GM12801 (cell line): Measurements from ENCODE around the gene GALR2.

Source experiments
- CTCF ChIP-seq: IDR thresholded peaks from one replicate; pipeline ENCODE4 v1.5.1; 2011; ENCODE audit warnings: control low read depth; ENCODE audit not compliant: insufficient read length; ENCODE audit errors: extremely low read depth

The GALR2 gene

DNA sequence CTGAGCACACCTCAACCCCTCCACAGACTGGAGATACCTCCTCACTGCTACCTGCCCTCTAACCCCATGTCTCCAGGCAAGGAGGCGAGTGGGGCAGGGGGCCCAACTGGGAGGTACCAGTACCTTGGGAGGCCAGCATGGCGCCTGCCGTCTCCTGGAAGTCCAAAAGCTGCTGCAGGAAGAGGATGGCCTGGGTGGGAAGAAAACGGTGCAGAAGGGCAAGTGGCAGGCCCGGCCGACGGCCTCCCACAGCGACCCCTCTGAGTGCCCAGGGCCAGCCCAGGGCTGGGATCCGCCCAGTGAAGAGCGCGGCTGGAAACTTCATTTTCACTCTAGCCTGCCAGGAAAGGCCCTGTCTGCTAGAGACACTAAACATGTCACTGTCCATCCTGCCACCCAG lies 12.9 kb downstream of the GALR2 start:
- TF ChIP-seq CTCF: no peak

DNA sequence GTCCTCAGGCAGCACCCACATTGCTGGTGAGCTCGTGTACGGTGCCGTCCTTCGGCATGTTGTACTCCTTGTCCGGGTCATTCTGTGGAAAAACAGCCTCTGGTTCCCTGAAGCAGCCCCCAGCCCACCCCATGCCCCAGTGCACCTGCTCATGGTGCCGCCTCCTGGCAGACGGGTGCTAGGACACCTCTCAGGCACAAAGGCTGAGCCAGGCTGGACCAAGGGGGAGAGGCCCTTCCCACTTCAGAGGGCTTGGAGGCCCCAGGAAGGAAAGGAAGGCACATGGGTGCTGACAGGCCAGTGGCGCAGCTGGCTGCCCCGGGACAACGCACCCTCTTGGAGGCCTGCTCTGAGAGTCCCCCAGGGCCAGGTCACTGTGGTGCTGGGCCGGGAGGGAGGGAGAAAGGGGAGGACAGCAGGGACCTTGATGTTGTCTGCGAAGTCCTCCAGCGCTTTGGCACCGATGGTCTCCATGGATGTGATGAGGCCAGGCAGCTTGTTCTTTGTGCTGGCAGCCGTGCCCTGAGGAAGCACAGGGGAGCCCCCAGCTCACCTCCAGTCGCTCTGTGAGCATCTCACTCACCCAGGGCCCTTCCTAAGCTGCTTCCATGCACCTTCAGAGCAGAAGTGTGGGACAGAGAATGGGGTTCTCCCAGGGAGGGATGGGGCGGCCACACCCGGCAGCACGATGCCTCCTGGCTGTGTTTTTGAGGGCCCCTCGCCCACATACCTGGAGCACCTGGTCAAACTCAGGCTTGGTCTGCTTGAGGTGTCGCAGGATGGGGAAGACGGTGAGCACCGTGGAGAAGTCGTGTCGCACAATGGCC lies 13.7 kb downstream of the GALR2 start:
- no peak for TF ChIP-seq CTCF

DNA sequence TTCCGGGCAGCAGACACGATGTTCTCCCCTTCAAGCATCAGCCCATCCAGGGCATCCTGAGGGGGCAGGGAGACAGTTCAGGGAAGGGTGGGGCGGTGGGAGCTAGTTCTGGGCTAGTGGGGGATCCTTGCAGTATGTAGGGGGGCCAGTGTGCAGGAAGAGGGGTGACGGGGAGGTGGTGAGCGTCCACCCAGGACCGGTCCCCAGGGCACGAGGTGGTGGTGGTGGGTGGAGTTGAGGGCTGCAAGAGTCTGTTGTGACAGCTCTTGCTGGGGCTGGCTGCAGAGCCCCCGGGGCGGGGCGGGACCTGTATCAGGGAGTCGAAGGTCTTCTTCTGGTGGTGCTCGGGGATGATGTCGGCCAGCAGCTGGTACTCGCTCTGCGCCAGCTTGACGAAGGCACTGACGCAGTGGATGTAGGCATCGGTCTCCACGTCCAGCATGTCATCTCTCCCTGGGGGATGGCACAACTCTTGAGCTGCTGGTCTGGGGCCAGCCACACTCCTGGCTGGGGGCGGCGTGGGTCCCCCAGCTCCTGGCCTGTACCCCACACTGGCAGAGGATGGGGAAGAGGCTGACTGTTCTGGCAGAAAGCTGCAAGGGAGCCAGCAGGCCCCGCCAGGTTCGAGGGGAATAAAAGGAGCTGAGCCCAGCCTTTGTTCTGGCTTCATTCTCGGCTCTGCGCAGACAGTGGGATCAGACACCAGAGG lies 14.4 kb downstream of the GALR2 start:
- TF ChIP-seq CTCF: no peak

DNA sequence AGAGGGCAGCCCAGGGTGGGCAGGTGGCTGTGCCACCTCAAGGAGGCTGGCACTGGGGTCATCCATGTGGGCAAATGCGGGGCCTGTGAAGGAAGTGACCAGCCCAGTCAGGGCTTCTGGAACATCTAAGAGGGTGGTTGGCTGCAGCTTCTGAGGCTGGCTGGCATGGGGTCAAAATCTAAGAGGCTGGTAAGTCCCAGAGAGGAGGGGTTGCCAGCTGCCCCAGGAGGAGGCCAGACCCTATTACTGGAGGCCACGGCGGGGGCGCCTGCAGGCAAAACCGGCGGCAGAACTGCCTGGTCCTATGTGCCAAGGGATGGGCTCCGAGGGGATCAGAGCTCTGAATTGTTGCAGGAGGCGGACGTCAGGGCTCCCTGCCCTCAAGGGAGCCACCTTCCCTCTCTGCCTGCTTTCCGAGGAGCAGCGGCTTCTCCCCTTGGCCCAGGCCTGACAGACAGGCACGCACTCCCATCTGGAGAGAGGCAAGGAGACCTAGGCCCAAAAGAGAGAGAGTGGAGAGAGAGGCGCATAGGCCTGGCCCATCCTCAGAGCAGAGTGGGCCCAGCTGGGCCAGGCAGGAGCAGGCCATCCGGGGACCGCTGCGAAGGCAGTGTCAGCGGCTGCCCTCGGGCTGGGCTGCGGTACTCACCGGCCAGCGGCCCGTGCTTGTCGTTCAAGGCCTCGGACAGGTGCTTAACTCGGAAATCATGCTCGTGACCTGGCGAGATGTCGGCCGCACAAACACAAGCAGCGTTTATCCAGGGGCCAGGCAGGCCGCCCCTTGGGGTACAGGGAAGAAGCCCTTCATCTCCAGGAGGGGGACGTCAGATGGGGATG lies 15.3 kb downstream of the GALR2 start:
- no peak for TF ChIP-seq CTCF

DNA sequence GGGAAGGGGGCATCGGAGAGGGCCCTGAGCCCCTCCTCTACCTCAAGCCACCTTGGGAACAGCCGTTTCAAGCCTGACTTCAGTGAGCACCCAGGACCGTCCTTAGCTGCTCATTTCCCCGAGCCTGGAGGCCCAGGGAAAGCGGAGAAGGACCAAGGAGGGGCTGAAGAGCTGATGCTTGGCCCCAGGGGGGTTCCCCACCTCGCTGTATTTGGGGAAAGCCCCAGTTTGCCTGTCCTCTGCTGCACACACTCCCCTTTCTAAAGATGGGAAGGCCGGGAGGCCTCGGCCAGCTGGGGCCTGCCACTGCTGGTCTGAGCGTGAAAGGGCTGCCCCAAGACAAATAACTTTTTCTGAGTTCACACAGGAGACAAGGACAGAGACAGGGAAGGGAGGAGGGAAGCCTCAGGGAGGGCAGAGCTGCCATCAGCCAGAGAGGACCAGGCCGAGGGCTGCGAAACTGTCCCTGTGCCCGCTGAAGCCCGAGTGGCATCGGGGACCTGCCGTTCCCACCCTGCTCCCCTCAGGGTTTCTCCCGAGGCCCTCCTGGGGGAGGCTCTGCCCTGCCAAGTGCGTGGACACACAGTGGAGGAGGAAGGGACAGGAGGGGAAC lies 16.0 kb downstream of the GALR2 start:
- no peak for TF ChIP-seq CTCF

DNA sequence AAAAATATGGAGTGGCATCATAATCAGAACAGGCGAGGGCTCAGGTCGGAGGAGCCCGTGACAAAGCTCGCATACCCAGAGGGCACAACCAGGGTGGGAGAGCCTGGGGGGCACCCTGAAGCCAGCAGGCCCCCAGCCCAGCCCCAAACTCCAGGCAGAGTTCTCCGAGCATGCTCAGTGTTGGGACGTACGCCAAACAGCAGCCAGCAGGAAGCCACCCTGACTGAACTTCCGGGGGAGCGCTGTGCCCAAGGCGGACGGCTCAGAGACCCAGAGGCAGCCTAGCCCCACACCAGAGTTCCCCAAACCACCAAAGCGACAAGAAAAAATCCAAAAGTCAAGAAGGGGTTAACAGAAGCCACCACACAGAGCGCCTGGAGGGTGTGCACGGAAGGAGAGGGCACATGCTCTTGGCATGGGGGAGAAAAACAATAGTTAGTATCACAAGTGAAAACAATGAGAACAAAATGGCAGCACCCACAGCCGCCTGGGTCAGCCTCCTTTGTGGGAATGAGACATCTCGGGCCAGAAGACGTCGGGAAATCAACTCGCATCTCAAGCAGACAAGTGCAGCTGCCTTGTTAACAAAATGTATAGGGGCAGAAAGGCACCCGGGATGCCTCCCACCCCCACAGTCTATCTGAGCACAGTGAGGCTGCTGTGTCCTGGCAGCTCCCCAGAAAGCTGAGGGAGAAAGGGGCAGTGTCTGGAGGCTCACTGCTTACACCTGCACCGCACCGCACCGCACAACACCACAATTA lies 17.1 kb downstream of the GALR2 start:
- TF ChIP-seq CTCF: no peak
